Stimulated activated CD4-positive, alpha-beta T cell treated with anti-CD3 and anti-CD28 coated beads, Interleukin-12 subunit alpha, Interleukin-12 subunit beta, amount 100 ng/mL, for 24 hours (primary cell): Measurements from ENCODE around the gene CDKAL1.
"Not testable (repeated sequence)": the region's sequence is repeated elsewhere in the genome, so short reads cannot be mapped to it uniquely, and the experiment has no call there.

Experiments
- DNase-seq, 2 experiments: peaks; one replicate each; pipeline ENCODE4 v3.0.0-alpha.2; 2020; ENCODE audit warnings: low read depth in 2 of 2

CDKAL1 gene

GRCh38 chr6:20708367-20709124, 174.3 kb downstream of the CDKAL1 start:
- peak in 1 of 2 experiments; percentile 28 for DNase-seq

DNA sequence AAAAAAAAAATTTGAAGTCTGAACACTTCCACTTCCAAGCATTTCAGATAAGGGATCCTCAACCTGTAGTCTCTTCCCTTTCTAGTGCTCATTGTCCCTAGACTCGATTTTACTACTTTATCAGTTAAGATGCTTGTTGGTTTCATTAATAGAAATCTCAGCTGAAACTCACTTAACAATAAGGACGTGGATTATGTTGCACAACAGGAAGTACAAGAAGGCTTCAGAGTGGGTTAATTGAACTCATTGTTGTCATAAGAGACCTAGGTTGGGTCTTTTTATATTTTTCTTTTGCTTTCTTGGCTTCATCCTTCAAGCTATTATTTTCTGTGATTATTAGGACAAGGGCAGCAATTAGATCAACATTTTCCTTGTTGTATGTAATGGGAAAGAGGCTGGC, 175.2 kb downstream of the CDKAL1 start:
- no peak for DNase-seq

DNA sequence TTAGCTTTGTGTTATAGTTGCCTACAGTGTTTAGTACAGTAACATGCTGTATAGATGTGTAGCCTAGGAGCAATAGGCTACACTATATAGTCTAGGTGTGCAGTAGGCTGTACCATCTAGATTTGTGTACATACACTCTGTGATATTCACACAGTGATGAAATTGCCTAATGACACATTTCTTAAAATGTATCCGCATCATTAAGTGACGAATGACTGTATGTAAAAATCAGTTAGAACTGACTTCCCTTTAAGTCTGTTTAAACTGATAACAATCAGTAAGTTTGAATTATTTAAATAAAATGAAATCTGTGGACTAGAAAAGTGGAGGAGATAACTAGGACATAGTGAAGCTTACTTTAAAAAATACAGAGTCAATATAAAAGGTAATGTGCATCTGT, 176.1 kb downstream of the CDKAL1 start:
- no peak for DNase-seq

DNA sequence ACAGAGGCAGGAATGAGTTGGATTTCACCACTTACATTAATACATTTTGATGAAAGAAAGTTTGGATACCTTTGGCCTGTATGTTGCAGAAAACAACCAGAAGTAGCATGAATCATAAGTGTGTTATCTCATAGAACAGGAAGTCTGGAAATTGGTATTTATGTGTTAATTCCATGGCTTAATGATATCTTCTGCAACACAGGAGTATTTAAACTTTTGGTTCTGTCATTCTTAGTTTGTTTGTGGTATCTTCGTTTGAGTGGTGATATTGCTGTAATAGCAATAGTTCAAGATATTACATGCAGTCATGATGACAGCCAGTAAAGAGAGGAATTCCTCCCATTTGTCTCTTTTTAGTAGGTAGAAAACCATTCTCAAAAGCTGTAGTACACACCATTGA, 177.3 kb downstream of the CDKAL1 start:
- no peak for DNase-seq

DNA sequence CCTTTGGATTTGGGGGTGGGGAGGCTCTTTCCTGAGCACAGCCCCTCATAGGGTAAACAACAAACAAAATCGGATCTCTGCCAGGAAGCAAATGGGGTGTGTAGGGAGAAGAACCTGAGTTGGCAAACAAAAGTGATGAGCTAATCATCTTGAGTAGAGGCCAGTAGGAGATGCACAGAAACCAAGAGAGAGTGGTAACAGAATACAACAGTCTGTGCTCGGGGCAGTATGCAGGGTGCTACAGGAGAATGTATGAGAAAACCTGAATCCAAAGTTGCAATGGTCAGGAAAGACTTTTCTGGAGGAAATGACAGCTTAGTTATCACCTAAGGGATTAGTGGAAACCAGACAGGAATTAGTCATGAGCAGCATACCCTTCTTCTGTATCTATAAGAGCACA, 177.8 kb downstream of the CDKAL1 start:
- DNase-seq = no peak

GRCh38 chr6:20715135-20715806, 181.0 kb downstream of the CDKAL1 start:
- DNase-seq = no peak

- DNase-seq = no peak
Observed at GRCh38 chr6:20716865-20717264, 182.6 kb downstream of the CDKAL1 start.

DNA sequence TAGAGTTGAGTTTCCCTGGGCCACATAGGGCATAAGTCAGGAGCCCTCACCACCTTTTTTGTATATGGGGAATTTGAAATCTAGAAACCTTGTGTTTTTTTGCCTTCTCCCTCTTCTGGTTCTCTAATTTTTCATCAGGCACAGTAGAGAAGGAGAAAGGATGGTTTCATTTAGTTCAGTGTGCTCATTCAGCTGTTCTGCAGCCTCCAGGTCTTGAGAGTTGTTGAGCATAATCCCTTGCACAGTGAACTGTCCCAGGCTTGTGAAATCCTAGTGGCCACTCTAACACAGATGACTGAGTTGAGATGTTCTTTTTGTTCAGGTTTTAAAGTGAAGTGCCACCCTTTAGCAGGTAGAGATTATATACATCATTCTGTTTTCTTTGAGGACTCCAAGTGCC, 183.5 kb downstream of the CDKAL1 start:
- no peak for DNase-seq

GRCh38 chr6:20718705-20719653, 184.7 kb downstream of the CDKAL1 start:
- no peak for DNase-seq

GRCh38 chr6:20719980-20720379, 185.7 kb downstream of the CDKAL1 start:
- no peak for DNase-seq

GRCh38 chr6:20721121-20721520, 186.9 kb downstream of the CDKAL1 start:
- DNase-seq = not testable (repeated sequence)

DNA sequence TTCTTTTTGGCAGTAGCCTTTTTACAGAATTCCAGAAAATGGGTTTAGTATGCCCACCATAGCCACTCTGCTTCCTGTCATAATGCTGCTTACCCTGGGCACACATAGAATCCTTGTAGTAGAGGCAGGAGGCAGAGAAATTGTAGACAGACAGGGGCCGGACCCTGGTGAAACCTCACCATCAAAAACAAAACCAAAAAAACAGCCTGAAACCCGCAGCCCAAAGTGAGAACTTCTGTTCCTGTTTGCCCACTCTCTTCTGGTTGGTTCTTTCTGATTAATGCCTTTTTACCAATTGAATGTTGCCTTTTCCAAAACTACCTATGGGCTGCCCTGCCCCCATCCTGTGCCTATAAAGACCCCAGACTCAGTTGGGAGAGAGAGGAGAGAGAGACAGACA, 188.2 kb downstream of the CDKAL1 start:
- DNase-seq = no peak

GRCh38 chr6:20723236-20723635, 189.0 kb downstream of the CDKAL1 start:
- no peak for DNase-seq

DNA sequence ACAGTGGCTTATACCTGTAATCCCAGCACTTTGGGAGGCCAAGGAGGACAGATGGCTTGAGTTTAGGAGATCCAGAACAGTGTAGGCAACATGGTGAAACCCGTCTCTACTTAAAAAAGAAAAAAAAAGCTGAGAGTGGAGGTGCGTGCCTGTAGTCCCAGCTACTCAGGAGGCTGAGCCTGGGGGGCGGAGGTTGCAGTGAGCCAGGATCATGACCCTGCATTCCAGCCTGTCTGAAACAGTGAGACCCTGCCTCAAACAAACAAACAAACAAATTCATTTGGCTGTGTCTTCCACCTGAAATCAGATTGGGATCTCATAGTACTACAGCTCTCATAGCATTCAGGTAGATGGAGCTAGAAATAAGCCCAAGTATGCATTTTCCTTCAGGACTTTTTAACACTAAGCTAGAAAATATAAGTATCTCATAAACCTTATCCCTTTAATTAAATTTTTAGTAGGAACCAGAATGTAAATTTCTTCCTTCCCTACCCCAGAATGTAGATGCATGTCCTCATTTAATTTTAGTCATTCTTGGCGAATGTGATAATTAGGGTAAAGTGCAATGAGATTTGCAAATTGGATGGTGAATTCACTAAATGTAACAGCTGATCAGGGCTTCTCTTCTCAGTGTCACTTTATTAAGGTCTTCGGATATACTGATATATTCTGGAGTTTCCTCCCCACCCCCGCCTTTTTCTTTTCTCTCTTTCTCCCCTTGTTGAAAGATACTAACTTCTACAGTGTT, 190.4 kb downstream of the CDKAL1 start:
- no peak for DNase-seq

DNA sequence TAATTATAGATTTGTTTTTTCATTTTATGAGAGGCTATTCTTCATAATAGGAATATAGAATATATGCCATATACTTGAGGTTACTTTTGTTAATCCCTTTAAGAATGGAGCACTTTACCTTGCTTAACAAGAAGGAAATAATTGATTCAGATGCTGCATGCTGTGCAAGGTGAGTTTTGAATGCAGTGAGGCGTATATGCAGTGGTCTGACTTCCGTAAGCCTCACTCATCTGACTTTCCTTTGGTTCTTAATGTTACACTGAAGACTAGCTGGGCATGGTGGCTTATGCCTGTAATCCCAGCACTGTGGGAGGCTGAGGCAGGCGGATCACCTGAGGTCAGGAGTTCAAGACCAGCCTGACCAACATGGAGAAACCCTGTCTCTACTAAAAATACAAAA, 191.0 kb downstream of the CDKAL1 start:
- not testable (repeated sequence) for DNase-seq

GRCh38 chr6:20729086-20729485, 194.8 kb downstream of the CDKAL1 start:
- no peak for DNase-seq

DNA sequence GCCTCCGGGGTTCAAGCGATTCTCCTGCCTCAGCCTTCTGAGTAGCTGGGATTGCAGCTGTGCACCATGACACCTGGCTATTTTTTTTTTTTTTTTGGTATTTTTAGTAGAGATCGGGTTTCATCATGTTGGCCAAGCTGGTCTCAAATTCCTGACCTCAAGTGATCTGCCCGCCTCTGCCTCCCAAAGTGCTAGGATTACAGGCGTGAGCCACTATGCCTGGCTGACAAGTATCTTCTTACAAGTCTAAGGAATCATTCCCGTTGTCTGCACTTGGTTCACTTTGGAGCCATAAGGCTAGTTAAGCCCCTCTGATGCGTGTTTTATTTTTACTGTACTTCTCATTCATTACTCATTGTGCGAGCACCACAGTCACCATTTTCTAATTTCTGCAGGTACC, 198.1 kb downstream of the CDKAL1 start:
- not testable (repeated sequence) for DNase-seq

- no peak for DNase-seq
Observed at GRCh38 chr6:20732896-20733295, 198.6 kb downstream of the CDKAL1 start.

- no peak for DNase-seq
Observed at GRCh38 chr6:20737912-20738311, 203.7 kb downstream of the CDKAL1 start.

DNA sequence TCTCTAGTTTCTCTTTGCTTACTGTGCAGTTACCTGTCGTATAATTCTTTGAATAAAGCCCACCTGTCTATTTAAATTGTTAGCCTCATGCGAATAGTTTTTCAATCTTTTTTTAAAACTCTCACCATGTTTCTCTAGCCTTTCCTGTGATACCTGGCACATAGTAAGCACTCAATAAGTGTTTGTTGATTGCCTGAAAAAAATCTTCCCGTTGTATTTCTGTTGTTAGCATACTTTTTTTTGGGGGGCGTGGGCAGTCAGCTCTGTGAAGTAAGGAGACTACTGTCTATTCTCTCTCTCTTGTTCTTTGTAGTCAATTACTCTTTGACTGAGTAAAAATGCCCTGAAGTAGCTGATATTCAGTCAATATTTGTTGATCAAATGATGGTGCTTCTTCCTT, 205.8 kb downstream of the CDKAL1 start:
- no peak for DNase-seq

- no peak for DNase-seq
Observed at GRCh38 chr6:20740727-20741126, 206.5 kb downstream of the CDKAL1 start.

DNA sequence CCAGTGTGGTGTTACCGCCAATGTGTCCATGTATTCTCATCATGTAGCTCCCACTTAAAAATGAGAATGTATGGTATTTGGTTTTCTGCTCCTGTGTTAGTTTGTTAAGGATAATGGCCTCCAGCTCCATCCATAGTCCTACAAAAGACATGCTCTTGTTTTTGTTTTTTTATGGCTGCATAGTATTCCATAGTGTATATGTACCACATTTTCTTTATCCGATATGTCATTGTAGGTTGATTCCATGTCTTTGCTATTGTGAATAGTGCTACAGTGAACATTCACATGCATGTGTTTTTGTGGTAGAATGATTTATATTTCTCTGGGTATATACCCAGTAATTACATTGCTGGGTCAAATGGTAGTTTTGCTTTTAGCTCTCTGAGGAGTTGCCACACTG, 207.2 kb downstream of the CDKAL1 start:
- no peak for DNase-seq
